Heart right ventricle (tissue), 16 donors: ENCODE data around the gene CLCN1. TPM values are rescaled to one million over a fixed set of nuclear protein-coding genes. Genes with fewer than 3 reads are reported as not detected.
A peak's percentile ranks its signal among the peaks of the same experiment; 100 is the strongest.

Source experiments
- ATAC-seq, 8 donors: fragments of 200-7000 bp; cut with Tn5 transposase; one replicate each; pipeline ENCODE4 v1.9.1; 2020; ENCODE audit warnings: mild to moderate bottlenecking in 8 of 8, moderate library complexity in 8 of 8, moderate number of reproducible peaks in 1 of 8
- DNase-seq, 2 donors: peaks; one replicate each; pipeline ENCODE4 v3.0.0-alpha.2; 2020
- H3K27ac ChIP-seq, 10 donors: fragments of 200-600 bp; sonication (generic) in 2 of 10; one replicate each; pipeline versions ENCODE4 v1.5.0 to v1.8.0; 2020 to 2022; ENCODE audit warnings: mild to moderate bottlenecking in 3 of 10
- H3K27me3 ChIP-seq, 7 donors: fragments of 200-600 bp; one replicate each; pipeline ENCODE4 v1.8.0; 2021 to 2022; ENCODE audit warnings: mild to moderate bottlenecking in 2 of 7
- H3K36me3 ChIP-seq, 9 donors: fragments of 200-600 bp; sonication (generic) in 1 of 9; one replicate each; pipeline versions ENCODE4 v1.5.0 to v1.8.0; 2020 to 2022; ENCODE audit warnings: mild to moderate bottlenecking in 2 of 9
- H3K4me1 ChIP-seq, 9 donors: fragments of 200-600 bp; sonication (generic) in 1 of 9; one replicate each; pipeline versions ENCODE4 v1.5.0 to v1.8.0; 2020 to 2022; ENCODE audit warnings: mild to moderate bottlenecking in 4 of 9
- H3K4me3 ChIP-seq, 10 donors: fragments of 200-600 bp; sonication (generic) in 2 of 10; one replicate each; pipeline versions ENCODE4 v1.5.0 to v1.8.0; 2020 to 2022; ENCODE audit warnings: mild to moderate bottlenecking in 7 of 10, moderate library complexity in 2 of 10
- H3K9me3 ChIP-seq, 11 donors: fragments of 200-600 bp in 10 of 11; sonication (generic) in 2 of 11; one replicate each; pipeline versions ENCODE4 v1.5.0 to v1.8.0; 2013 to 2022; ENCODE audit warnings: mild to moderate bottlenecking in 2 of 11, control low read depth in 1 of 11, moderate library complexity in 1 of 11
- WGBS, 2 donors: extraction: QIAGEN DNeasy Blood & Tissue Kit; methylation state at CpG; one replicate each; pipeline ENCODE4 v1.1.7; 2013; ENCODE audit warnings: inconsistent platforms in 1 of 2; 5-methylcytosine and 5-hydroxymethylcytosine counted together
- intact Hi-C, 10 donors: fragments of 100-400 bp; cut with DNase I; formaldehyde crosslinking; loops; one replicate each; pipeline versions ENCODE4 v1.11.1 to v1.14.2; 2022
- polyA plus RNA-seq, 2 donors: library from polyadenylated mRNA; stranded (reverse); fragments of 200-250 nt; gene quantifications; one replicate each; pipeline ENCODE4 v1.2.3, GENCODE V29; 2013
- total RNA-seq, 10 donors: library from RNA; stranded (reverse); fragmentation: NEBNext Ultra II Directional in 3 of 10; extraction: Animal tissue kit (Norgen Biotek cat#: 25700) in 3 of 10; gene quantifications; one replicate each; pipeline versions ENCODE4 v1.2.1 to v1.2.4, GENCODE V29; 2021 to 2023
- TF ChIP-seq, protein P1 (sequence below), 9 donors: fragments of 200-600 bp; sonication (generic) in 2 of 9; IDR thresholded peaks; one replicate each; pipeline versions ENCODE4 v1.5.0 to v1.8.0; 2021 to 2022; ENCODE audit warnings: antibody characterized with exemption in 9 of 9, mild to moderate bottlenecking in 5 of 9, moderate library complexity in 1 of 9
- donor health status: Arrhythmogenic right ventricular cardiomyopathy.
- donor health status: ischemic (EF 13 %, LVEDD 7.1; RV severe dilation, severe dysfunction).
- donor health status: healthy with polysubstance abuse.
- donor health status: DM: no; HTN: yes; CAD: no.
- donor health status: DM: no; HTN: no; CAD: no.
- donor health status: ischemic (EF 25% LVEDD 6.9; RV normal size, moderate dysfunction).
- donor health status: ischemic (EF 25% LVEDD 5.7; RV mildly dilated, moderate dysfunction).
- donor health status: healthy.
- donor health status: DM: yes; HTN: yes; CAD: no.
- donor health status: Ischemic cardiomyopathy.
- donor health status: ischemic (EF 35%, LVEDD 5.7; RV mildly dilated, moderate dysfunction).
- donor health status: nonischemic (EF 11% LVEDD 7.7; RV severe dilation, severe dysfunction).
- donor health status: DM: yes; HTN: yes; CAD: no.
- donor health status: PGD.
- donor health status: ischemic (EF 29% LVEDD 5.4; RV normal size, mild dysfunction).
- donor health status: nonischemic (EF 23%, LVEDD 6.1; RV moderate dilation, normal function).

Gene CLCN1
- total and polyA plus RNA-seq, 12 donors: 0.01 TPM; not detected in 11

DNA sequence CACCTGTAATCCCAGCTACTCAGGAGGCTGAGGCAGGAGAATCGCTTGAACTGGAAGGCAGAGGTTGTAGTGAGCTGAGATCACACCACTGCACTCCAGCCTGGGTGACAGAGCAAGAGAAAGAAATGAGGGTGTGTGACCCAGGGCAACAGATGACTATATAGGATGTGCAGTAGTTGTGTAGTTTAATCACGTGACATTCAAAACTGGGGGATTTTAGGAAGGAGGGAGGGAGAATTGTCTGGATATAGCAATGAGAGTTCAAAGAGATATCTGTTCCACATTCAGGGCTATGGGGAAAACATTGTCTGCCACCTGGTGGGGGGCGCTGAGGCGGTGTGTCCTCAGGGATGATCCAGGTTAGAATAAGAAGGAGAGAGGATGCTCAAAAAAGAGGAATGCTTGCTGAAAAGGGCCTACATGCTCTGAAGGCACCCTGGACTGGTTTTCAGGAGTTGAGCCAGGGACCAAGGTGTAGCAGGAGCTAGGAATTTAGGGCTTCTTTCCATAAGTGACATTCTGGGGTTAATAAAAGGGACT lies 57.4 kb downstream of the CLCN1 start:
- no peak for ATAC-seq
- 87 to 91% methylated on average over 4 of the region's 4 CpGs for WGBS, 2 donors
- DNase-seq: no peak
- H3K36me3 ChIP-seq: no peaks in the 10 kb centered on the region
- no peaks in the 10 kb centered on the region for H3K27me3 ChIP-seq
- TF ChIP-seq, protein P1, sequence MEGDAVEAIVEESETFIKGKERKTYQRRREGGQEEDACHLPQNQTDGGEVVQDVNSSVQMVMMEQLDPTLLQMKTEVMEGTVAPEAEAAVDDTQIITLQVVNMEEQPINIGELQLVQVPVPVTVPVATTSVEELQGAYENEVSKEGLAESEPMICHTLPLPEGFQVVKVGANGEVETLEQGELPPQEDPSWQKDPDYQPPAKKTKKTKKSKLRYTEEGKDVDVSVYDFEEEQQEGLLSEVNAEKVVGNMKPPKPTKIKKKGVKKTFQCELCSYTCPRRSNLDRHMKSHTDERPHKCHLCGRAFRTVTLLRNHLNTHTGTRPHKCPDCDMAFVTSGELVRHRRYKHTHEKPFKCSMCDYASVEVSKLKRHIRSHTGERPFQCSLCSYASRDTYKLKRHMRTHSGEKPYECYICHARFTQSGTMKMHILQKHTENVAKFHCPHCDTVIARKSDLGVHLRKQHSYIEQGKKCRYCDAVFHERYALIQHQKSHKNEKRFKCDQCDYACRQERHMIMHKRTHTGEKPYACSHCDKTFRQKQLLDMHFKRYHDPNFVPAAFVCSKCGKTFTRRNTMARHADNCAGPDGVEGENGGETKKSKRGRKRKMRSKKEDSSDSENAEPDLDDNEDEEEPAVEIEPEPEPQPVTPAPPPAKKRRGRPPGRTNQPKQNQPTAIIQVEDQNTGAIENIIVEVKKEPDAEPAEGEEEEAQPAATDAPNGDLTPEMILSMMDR (IDR thresholded peaks at IDR 0.05): no peak
- H3K4me3 ChIP-seq: no peak overlapping the region
- H3K4me1 ChIP-seq: peaks cover 0 to 60% (median 0%) of the 10 kb centered on the region in 9 donors
- intact Hi-C loops: loop anchor here in 1 of 10 donors (10.0 kb wide), 1 partner anchor 49 kb away; no protein-coding TSS in a partner anchor
- H3K27ac ChIP-seq: no peak overlapping the region
- H3K9me3 ChIP-seq: no peaks in the 10 kb centered on the region

- 85 to 86% methylated on average over 5 of the region's 5 CpGs for WGBS, 2 donors
- no peak for ATAC-seq
- peaks cover 0 to 72% (median 6%) of the 10 kb centered on the region in 9 donors for H3K4me1 ChIP-seq
Measured at GRCh38 chr7:143374561-143374960, 58.6 kb downstream of the CLCN1 start.

GRCh38 chr7:143375298-143376034 lies 59.6 kb downstream of the CLCN1 start:
- Histone ChIP-seq H3K9me3 (no peaks in the 10 kb centered on the region), H3K36me3 (no peaks in the 10 kb centered on the region), H3K27ac (peak overlapping the region in 3 of 10 donors; percentile 15 to 100 (median 35)), H3K4me1 (peaks cover 0 to 77% (median 11%) of the 10 kb centered on the region in 9 donors), H3K27me3 (no peaks in the 10 kb centered on the region), H3K4me3 (no peak overlapping the region)
- intact Hi-C loops: loop anchor here in 2 of 10 donors (5.0 to 10.0 kb wide), 2 partner anchors 42 to 51 kb away; no protein-coding TSS in a partner anchor
- peak in 2 of 8 donors; percentile 11 to 29 for ATAC-seq
- DNase-seq: no peak
- TF ChIP-seq, protein P1 (IDR thresholded peaks at IDR 0.05): no peak
- WGBS, 2 donors: 84 to 92% methylated on average over 7 of the region's 7 CpGs

More at GRCh38 chr7:143374561-143374960, 58.6 kb downstream of the CLCN1 start:
- no peaks in the 10 kb centered on the region for H3K36me3 ChIP-seq
- no peak overlapping the region for H3K4me3 ChIP-seq
- TF ChIP-seq, protein P1 (IDR thresholded peaks at IDR 0.05): no peak
- intact Hi-C loops: loop anchor here in 1 of 10 donors (10.0 kb wide), 1 partner anchor 50 kb away; no protein-coding TSS in a partner anchor
- no peak for DNase-seq
- H3K27me3 ChIP-seq: no peaks in the 10 kb centered on the region
- no peaks in the 10 kb centered on the region for H3K9me3 ChIP-seq
- peak overlapping the region in 1 of 10 donors; percentile 100 for H3K27ac ChIP-seq

GRCh38 chr7:143376396-143376795 lies 60.5 kb downstream of the CLCN1 start:
- Histone ChIP-seq H3K27me3 (no peaks in the 10 kb centered on the region), H3K4me3 (no peak overlapping the region), H3K36me3 (no peaks in the 10 kb centered on the region), H3K9me3 (no peaks in the 10 kb centered on the region), H3K27ac (peak overlapping the region in 1 of 10 donors; percentile 100), H3K4me1 (peaks cover 0 to 77% (median 12%) of the 10 kb centered on the region in 9 donors)
- TF ChIP-seq, protein P1 (IDR thresholded peaks at IDR 0.05): no peak
- intact Hi-C loops: loop anchor here in 2 of 10 donors (5.0 to 10.0 kb wide), 2 partner anchors 41 to 52 kb away; no protein-coding TSS in a partner anchor
- 72 to 76% methylated on average over 5 of the region's 5 CpGs for WGBS, 2 donors
- DNase-seq: no peak
- ATAC-seq: no peak
